Measurements from ENCODE around the gene ZG16.

DNA sequence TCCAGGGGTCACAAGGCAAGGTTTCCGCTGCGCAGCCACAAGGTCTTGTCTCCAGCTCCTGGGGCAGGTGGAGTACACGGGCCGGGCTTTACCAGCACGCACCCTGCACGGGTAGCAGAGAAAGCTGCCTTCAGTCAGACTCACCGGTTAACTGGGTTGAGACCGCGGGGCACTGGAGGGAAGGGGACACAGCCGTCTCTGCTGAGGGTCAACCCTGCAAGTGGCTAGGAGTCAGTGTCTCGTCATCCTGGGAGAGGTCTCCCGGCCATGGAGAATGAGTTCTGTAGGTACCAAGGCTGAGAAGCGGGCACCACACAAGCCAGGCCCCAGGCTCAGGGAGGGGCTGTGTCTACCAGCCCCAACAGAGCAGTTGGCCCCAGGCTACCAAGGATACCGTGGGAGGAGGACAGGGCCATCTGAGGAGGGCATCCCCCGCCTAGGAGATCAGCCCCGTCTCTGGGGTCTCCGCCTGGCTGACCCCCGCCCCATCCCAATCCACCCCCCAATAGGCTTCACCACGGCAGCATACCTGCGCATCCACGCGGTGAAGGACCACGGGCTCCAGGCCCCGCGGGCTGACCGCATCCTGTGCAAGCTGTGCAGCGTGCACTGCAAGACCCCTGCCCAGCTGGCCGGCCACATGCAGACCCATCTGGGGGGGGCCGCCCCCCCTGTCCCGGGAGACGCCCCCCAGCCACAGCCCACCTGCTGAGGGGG is 31.1 kb downstream of the ZG16 start:
- TF ChIP-seq, protein P1, sequence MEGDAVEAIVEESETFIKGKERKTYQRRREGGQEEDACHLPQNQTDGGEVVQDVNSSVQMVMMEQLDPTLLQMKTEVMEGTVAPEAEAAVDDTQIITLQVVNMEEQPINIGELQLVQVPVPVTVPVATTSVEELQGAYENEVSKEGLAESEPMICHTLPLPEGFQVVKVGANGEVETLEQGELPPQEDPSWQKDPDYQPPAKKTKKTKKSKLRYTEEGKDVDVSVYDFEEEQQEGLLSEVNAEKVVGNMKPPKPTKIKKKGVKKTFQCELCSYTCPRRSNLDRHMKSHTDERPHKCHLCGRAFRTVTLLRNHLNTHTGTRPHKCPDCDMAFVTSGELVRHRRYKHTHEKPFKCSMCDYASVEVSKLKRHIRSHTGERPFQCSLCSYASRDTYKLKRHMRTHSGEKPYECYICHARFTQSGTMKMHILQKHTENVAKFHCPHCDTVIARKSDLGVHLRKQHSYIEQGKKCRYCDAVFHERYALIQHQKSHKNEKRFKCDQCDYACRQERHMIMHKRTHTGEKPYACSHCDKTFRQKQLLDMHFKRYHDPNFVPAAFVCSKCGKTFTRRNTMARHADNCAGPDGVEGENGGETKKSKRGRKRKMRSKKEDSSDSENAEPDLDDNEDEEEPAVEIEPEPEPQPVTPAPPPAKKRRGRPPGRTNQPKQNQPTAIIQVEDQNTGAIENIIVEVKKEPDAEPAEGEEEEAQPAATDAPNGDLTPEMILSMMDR (IDR thresholded peaks at IDR 0.05; ENCODE audit: low read length) = no peak
- no peak for TF ChIP-seq EZH2 (IDR thresholded peaks at IDR 0.05; ENCODE audit: borderline replicate concordance, low read length)

Measured in OCI-LY1 (cell line).